Endometrial microvascular endothelial cells (primary cell): Measurements from ENCODE around the gene SLC27A1. TPM values are rescaled to one million over a fixed set of nuclear protein-coding genes. Genes with fewer than 3 reads are reported as not detected.
"Not testable (repeated sequence)": the region's sequence is repeated elsewhere in the genome, so short reads cannot be mapped to it uniquely, and the experiment has no call there.

ENCODE experiments used
- in situ Hi-C: cut with HindIII; loops from 2 replicates; pipeline ENCODE4 v1.10.0; 2017; ENCODE audit warnings: low sequenced_read_pairs, low pct_unique_long_range_greater_than_20kb; ENCODE audit errors: inconsistent ontology term
- total RNA-seq: library from RNA; depleted of rRNA; stranded (reverse); fragments of >200 nt; gene quantifications from one replicate; pipeline ENCODE4 v1.2.3, GENCODE V29; 2015; ENCODE audit errors: inconsistent ontology term

SLC27A1 gene
- total RNA-seq, 1 donor from 2014 or later: 7.5 TPM

GRCh38 chr19:17482877-17483604 lies 12.7 kb downstream of the SLC27A1 start:
- in situ Hi-C loops: no loop called here

DNA sequence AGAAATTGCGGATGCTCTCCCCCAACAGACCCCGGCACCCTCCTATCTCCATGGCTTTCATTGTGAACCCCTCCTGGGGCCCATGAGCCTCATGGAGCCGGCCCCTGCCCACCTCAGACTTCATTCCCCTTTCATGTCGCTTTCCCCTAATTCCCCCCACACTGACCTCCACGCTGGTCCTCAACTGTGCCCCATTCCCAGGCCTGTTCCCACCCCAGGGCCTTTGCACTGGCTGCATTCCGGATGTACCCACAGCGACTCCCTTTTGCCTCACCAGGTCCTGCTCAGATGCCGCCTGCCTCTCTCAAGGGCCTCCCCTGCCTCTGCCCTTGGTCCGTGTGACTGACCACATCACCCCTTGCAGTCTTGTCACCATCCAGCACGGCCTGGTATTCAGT lies 13.3 kb downstream of the SLC27A1 start:
- in situ Hi-C loops: no loop called here

DNA sequence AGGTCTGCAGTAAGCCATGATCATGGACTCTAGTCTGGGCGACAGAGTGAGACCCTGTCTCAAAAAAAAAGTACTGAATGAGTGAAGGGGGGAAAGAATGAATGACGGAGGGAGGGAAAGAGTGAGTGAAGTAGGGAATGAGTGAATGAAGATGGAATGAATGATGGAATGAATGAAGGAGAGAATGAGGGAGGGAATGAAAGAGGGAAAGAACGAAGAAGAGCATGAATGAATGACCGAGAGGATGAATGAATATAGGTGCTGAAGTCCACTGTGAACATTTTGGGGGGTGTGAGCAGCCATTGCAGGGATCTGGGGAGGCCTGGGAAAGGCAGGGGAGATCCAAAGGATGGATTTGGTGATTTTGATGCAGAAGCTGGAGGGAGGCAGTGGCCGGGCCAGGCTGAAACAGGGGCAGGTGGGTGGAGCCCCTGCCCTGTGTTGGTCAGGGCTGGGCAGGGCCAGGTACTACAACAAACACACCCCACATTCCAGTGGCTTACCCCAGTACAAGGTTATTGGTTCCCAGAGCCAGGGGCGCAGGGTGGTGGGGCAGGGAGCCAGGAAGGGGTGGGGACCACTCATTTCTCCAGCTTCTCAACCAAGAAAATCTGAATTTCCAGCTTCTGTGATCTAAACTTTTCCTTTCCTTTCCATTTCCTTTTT lies 14.3 kb downstream of the SLC27A1 start:
- in situ Hi-C loops: no loop called here

- in situ Hi-C loops: no loop called here
Measured at GRCh38 chr19:17486545-17487240, 16.4 kb downstream of the SLC27A1 start.

DNA sequence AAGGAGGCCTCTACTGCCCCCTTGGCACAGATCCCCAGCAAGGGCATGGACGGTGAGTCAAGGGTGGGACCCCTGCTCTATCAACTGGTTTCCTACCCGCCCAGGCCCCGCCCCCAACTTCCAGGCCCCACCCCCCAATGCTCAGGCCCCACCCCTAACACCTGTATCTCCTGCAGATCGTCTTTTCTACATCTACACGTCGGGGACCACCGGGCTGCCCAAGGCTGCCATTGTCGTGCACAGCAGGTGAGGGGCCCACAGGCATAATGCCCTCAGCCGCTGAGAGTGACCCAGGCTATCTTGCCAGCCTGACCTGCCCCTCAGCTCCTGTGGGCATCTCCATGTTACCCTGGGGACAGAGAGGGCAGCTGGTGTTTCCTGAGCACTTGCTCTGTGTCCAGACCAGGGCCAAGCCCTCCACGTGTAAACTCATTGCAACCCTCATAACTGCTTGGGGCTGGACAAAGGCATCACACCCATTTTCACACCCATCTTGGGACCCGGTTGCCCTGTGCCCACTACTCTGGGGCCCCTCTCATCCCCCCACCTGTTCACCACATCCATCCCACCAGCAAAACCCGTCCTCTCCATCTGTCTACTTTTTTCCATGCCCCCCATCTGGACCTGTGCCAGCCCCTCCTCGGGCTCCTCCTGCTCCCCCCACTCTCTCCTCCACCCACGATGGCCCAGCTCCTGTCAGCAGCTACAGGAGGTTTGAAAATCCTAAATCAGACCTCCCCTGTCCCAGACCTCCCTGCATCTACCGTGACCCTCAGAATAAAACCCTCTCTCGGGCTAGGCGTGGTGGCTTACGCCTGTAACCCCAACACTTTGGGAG lies 17.2 kb downstream of the SLC27A1 start:
- in situ Hi-C loops: no loop called here

DNA sequence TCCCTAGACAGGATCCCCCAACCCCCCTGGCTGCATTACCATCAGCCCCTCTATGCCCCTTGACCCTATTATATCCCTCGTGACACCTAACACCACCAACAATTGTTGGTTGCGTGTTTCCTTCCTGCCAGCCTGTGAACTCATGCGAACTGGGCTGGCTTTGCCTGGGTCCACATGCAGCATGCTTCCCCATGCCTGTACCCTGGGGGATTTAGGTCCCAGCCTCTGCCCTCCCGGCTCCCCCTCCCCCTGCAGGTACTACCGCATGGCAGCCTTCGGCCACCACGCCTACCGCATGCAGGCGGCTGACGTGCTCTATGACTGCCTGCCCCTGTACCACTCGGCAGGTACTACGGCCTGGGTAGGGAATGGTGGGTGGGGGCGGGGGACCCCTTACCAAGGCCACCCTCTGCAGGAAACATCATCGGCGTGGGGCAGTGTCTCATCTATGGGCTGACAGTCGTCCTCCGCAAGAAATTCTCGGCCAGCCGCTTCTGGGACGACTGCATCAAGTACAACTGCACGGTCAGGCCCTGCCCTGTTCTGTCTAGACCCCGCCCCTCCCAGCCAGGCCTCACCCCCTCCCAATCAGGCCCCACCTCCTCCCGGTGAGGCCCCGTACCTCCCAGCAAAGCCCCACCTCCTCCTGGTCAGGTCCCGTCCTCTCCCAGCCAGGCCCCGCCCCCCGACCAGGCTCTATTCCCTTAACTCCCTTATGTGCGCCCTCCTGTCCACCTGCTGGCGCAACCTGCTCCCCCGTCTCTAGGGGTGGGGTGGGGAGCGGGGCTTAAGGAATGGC lies 18.5 kb downstream of the SLC27A1 start:
- in situ Hi-C loops: no loop called here

GRCh38 chr19:17489392-17490030 lies 19.2 kb downstream of the SLC27A1 start:
- in situ Hi-C loops: no loop called here

- in situ Hi-C loops: no loop called here
Measured at GRCh38 chr19:17490411-17490810, 20.1 kb downstream of the SLC27A1 start.

DNA sequence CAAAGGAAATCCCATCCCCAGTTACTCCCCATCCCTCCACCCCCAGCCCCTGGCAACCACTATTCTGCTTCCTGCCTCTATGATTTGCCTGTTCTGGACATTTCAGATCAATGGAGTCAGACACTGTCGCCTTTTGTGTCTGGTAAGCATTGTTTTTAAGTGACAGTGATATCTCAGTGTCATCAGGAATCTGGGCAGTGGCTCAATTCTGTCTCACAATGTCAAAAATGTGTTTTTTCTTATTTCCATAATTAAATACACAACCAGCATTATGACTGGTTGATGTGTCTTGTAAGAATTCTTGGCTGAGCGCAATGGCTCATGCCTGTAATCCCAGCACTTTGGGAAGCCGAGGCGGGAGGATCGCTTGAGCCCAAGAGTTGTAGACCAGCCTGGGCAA lies 21.0 kb downstream of the SLC27A1 start:
- in situ Hi-C loops: no loop called here

DNA sequence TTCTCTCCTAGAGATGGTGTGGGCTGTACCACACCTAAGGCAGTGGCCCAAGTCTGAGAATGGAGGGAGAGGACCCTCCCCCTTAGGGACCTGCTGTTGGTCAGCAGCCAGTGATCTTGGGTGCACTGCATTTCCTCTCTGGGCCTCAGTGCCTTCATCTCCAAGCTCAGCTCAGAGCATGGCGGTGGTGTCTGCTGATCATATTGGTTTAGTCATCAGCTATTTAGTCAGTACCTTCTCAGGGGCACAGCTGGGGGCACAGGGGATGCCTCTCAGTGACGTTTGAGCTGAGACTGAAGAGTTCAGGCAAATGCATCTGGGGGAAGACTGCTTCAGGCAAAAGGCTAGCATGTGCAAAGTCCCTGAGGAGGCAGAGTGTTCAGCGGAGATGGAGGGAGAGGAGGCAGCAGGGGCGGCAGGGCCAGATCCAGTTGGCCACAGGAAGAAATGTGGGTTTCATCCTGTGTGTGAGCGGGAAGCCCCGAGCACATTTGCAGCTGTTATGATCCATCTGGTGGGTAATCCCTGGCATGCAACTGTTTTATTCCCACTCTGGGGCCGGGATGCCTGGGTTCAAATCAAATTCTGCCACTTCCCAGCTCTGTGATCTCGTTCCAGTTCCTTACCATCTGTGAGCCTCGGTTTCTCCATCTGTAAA lies 25.4 kb downstream of the SLC27A1 start:
- in situ Hi-C loops: no loop called here

DNA sequence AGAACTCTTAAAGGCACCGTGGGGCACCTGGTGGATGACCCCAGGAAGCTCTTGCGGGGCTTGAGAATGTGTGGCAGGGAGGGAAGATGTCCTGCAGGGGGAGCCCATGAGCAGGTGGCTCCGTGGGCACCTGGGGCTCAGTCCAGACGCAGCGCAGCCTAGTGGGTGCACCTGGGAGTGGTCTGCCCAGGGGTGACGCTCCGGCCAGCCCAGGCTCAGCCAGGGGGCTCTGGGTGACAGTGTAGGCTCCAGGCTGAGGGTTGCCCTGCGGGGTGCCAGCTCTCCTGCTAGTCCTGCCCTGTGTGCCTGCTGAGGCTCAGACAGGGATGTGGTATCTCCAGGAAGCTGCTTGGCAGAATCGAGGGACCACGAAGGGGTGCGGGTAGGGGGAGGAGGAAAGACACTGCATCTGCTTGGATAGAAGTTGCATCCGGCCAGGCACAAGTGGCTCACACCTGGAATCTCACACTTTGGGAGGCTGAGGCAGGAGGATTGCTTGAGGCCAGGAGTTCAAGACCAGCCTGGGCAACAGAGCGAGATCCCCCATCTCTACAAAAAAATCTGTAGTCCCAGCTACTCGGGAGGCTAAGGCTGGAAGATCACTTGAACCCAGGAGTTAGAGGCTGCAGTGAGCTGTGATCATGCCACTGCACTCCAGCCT lies 26.1 kb downstream of the SLC27A1 start:
- in situ Hi-C loops: no loop called here

DNA sequence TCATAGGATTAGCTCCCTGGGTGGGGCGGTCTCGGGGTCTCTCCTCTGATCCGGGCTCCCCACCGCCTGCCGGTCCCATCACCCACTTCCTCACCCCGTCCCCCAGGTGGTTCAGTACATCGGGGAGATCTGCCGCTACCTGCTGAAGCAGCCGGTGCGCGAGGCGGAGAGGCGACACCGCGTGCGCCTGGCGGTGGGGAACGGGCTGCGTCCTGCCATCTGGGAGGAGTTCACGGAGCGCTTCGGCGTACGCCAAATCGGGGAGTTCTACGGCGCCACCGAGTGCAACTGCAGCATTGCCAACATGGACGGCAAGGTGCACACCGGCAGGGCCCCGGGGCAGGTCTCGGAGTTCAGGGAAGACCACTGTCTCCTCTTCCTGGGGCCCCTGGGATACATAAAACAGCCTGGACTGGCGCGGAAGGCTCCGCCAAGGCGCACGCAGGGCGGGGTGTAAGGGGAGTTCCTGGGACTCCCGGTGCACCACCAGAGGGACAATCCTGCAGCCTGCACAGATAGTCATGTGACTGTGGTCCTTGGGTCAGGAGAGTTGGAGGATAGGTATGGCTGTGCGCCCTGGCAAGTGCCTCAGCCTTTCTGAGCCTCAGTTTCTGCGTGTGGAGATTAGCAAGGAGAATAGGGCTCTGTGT lies 26.9 kb downstream of the SLC27A1 start:
- in situ Hi-C loops: no loop called here

- in situ Hi-C loops: not testable (repeated sequence)
Measured at GRCh38 chr19:17499025-17499424, 28.7 kb downstream of the SLC27A1 start.

- in situ Hi-C loops: no loop called here
Measured at GRCh38 chr19:17499648-17500446, 29.5 kb downstream of the SLC27A1 start.

DNA sequence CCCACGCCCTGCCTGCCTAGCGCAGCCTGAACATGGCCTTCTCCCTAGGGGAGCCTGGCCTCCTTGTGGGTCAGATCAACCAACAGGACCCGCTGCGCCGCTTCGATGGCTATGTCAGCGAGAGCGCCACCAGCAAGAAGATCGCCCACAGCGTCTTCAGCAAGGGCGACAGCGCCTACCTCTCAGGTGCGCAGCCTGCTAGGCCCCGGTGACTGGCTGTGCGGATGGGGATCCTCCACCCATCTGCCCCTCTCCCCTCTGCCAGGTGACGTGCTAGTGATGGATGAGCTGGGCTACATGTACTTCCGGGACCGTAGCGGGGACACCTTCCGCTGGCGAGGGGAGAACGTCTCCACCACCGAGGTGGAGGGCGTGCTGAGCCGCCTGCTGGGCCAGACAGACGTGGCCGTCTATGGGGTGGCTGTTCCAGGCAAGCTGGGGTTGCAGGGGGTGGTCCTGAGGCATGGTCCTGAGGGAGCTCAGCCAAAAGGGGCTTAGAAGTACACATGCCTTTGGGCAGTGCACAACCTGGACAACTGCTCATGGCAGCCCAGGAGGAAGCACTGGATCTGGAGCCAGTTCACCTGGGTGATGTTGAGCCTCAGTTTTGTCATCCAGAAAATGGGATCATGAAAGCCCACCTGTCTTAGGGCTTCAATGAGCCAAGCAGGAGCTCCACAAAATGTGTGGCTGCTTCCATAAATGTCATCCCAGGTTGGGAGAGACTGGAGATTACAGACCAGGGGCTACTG lies 30.3 kb downstream of the SLC27A1 start:
- in situ Hi-C loops: no loop called here
